PC-9 (cell line): ENCODE data around the gene ABL2.

Experiments used
- CTCF ChIP-seq: fragments of 200-600 bp; sonication (generic); conservative IDR thresholded peaks from 2 replicates; pipeline ENCODE4 v1.6.1; 2017; ENCODE audit warnings: mixed run types, antibody characterized with exemption, mild to moderate bottlenecking, moderate library complexity
- EZH2 ChIP-seq: fragments of 200-600 bp; sonication (generic); IDR thresholded peaks from 2 replicates; pipeline ENCODE4 v1.8.0; 2017; ENCODE audit warnings: antibody characterized with exemption, low read depth

- TF ChIP-seq CTCF (no peak), EZH2 (no peak)
These were observed 121.5 kb downstream of the ABL2 start for GRCh38 chr1:179107706-179108629.
